ENCODE measurements around the gene CTSA.

DNA sequence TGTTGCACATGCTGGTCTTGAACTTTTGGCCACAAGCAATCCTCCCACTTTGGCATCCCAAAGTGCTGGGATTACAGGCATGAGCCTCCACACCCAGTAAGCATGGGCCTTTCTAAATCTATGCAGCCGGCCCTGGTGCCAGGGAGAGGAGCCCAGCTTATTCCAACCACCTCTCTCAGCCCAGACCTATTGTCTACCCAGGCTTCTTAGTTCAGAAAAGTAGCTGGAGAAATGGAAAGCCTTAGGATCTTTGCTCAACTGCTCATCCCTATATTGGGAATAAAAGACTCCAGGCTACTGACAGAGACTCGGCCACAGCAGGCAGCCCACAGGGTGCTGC is 35.6 kb downstream of the CTSA start:
- TF ChIP-seq, protein P1, sequence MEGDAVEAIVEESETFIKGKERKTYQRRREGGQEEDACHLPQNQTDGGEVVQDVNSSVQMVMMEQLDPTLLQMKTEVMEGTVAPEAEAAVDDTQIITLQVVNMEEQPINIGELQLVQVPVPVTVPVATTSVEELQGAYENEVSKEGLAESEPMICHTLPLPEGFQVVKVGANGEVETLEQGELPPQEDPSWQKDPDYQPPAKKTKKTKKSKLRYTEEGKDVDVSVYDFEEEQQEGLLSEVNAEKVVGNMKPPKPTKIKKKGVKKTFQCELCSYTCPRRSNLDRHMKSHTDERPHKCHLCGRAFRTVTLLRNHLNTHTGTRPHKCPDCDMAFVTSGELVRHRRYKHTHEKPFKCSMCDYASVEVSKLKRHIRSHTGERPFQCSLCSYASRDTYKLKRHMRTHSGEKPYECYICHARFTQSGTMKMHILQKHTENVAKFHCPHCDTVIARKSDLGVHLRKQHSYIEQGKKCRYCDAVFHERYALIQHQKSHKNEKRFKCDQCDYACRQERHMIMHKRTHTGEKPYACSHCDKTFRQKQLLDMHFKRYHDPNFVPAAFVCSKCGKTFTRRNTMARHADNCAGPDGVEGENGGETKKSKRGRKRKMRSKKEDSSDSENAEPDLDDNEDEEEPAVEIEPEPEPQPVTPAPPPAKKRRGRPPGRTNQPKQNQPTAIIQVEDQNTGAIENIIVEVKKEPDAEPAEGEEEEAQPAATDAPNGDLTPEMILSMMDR (IDR thresholded peaks at IDR 0.05): no peak
- TF ChIP-seq POLR2A (IDR thresholded peaks at IDR 0.05): no peak

All from upper lobe of left lung (tissue), 4 donors.